CD14-positive monocyte (primary cell): ENCODE data around the gene SIDT1. TPM values are rescaled to one million over a fixed set of nuclear protein-coding genes. Genes with fewer than 3 reads are reported as not detected.

ENCODE experiments used
- DNase-seq, 3 donors: peaks; one replicate each; pipeline ENCODE4 v3.0.0-alpha.2; 2011 to 2022
- H2AFZ ChIP-seq: 2 replicates; pipeline ENCODE4 v1.6.0; 2012; ENCODE audit warnings: mild to moderate bottlenecking, low read depth, low read length, inconsistent platforms; ENCODE audit not compliant: insufficient read depth, poor library complexity, severe bottlenecking
- H3K27ac ChIP-seq, 2 donors: 1 replicate in 1 of 2; 2 replicates in 1 of 2; pipeline ENCODE4 v1.5.1; 2012 to 2013; ENCODE audit warnings: low read length in 2 of 2, control low read depth in 1 of 2, inconsistent platforms in 1 of 2, low read depth in 1 of 2, mild to moderate bottlenecking in 1 of 2
- H3K27me3 ChIP-seq, 2 donors: one replicate each; pipeline versions ENCODE4 v1.6.0 to v1.6.1; 2011 to 2013; ENCODE audit warnings: low read length in 2 of 2; ENCODE audit not compliant: control insufficient read depth in 2 of 2, insufficient read depth in 2 of 2
- H3K36me3 ChIP-seq, 2 donors: replicated peaks in 1 of 2; 1 replicate in 1 of 2; 2 replicates in 1 of 2; pipeline versions ENCODE4 v1.5.1 to v1.6.1; 2012 to 2013; ENCODE audit warnings: low read length in 2 of 2, control low read depth in 1 of 2, inconsistent platforms in 1 of 2, mild to moderate bottlenecking in 1 of 2; ENCODE audit not compliant: insufficient read depth in 2 of 2, control insufficient read depth in 1 of 2
- H3K4me1 ChIP-seq, 2 donors: 1 replicate in 1 of 2; 2 replicates in 1 of 2; pipeline versions ENCODE4 v1.5.1 to v1.6.1; 2012 to 2013; ENCODE audit warnings: low read length in 2 of 2, control low read depth in 1 of 2, inconsistent platforms in 1 of 2, mild to moderate bottlenecking in 1 of 2, moderate library complexity in 1 of 2; ENCODE audit not compliant: insufficient read depth in 2 of 2, control insufficient read depth in 1 of 2
- H3K4me2 ChIP-seq: replicated peaks from 2 replicates; pipeline ENCODE3; 2012; ENCODE audit warnings: low read length, moderate library complexity, mild to moderate bottlenecking; ENCODE audit not compliant: poor library complexity, severe bottlenecking; ENCODE audit errors: extremely low read depth
- H3K4me3 ChIP-seq, 3 experiments: fragments of 200-600 bp in 1 of 3; sonication (generic) in 1 of 3; replicated peaks in 1 of 3; 1 replicate in 2 of 3; 2 replicates in 1 of 3; pipeline ENCODE4 v1.5.1; 2011 to 2013; ENCODE audit warnings: low read length in 3 of 3, mild to moderate bottlenecking in 3 of 3, control low read depth in 2 of 3, low read depth in 2 of 3, inconsistent platforms in 1 of 3, moderate library complexity in 1 of 3
- H3K79me2 ChIP-seq: 2 replicates; pipeline ENCODE4 v1.6.0; 2012; ENCODE audit warnings: mild to moderate bottlenecking, control low read depth, inconsistent platforms, low read length, moderate library complexity; ENCODE audit not compliant: insufficient read depth
- H3K9ac ChIP-seq: 2 replicates; pipeline ENCODE4 v1.6.0; 2017; ENCODE audit warnings: low read length, mild to moderate bottlenecking; ENCODE audit not compliant: insufficient read depth, poor library complexity, severe bottlenecking
- H3K9me3 ChIP-seq, 2 donors: replicated peaks in 1 of 2; 1 replicate in 1 of 2; 2 replicates in 1 of 2; pipeline versions ENCODE4 v1.5.1 to v1.6.1; 2012 to 2013; ENCODE audit warnings: low read length in 2 of 2, control low read depth in 1 of 2; ENCODE audit not compliant: control insufficient read depth in 1 of 2, insufficient read depth in 1 of 2
- H4K20me1 ChIP-seq: 2 replicates; pipeline ENCODE4 v1.6.0; 2012; ENCODE audit warnings: mild to moderate bottlenecking, low read length, control low read depth, moderate library complexity; ENCODE audit not compliant: insufficient read depth
- H3K27ac Mint-ChIP-seq, 7 donors: one replicate each; pipeline ENCODE4 v1.8.0; 2020; ENCODE audit warnings: mild to moderate bottlenecking in 7 of 7, mixed read lengths in 7 of 7, moderate library complexity in 6 of 7, inconsistent platforms in 2 of 7
- H3K27me3 Mint-ChIP-seq, 3 donors: one replicate each; pipeline ENCODE4 v1.8.0; 2021 to 2022; ENCODE audit warnings: low read depth in 3 of 3, mild to moderate bottlenecking in 3 of 3, mixed read lengths in 3 of 3, moderate library complexity in 3 of 3, inconsistent platforms in 1 of 3
- H3K36me3 Mint-ChIP-seq, 2 donors: one replicate each; pipeline ENCODE4 v1.8.0; 2020; ENCODE audit warnings: mixed read lengths in 2 of 2, inconsistent platforms in 1 of 2, mild to moderate bottlenecking in 1 of 2
- H3K4me1 Mint-ChIP-seq: one replicate; pipeline ENCODE4 v1.8.0; 2020; ENCODE audit warnings: mild to moderate bottlenecking, mixed read lengths
- H3K4me3 Mint-ChIP-seq, 2 donors: one replicate each; pipeline ENCODE4 v1.8.0; 2020; ENCODE audit warnings: mild to moderate bottlenecking in 2 of 2, mixed read lengths in 2 of 2, moderate library complexity in 1 of 2
- H3K9me3 Mint-ChIP-seq, 7 donors: one replicate each; pipeline ENCODE4 v1.8.0; 2020 to 2022; ENCODE audit warnings: mixed read lengths in 7 of 7, mild to moderate bottlenecking in 6 of 7, moderate library complexity in 6 of 7, inconsistent platforms in 2 of 7
- CTCF ChIP-seq: fragments of 200-600 bp; IDR thresholded peaks from one replicate; pipeline ENCODE4 v1.8.0; 2022; ENCODE audit warnings: antibody characterized with exemption, mild to moderate bottlenecking
- WGBS: methylation state at CpG from one replicate; pipeline ENCODE4 v1.1.5; 2013; ENCODE audit warnings: missing lambda C conversion rate; ENCODE audit not compliant: insufficient coverage; 5-methylcytosine and 5-hydroxymethylcytosine counted together
- intact Hi-C, 2 donors: fragments of 100-400 bp; cut with micrococcal nuclease; formaldehyde crosslinking; loops; one replicate each; pipeline versions ENCODE4 v1.15.0 to v1.15.1; 2023
- polyA plus RNA-seq, 3 donors: library from polyadenylated mRNA; depleted of rRNA in 1 of 3; unstranded in 2 of 3; stranded (reverse) in 1 of 3; fragments of 300-500 nt in 2 of 3; fragments of >200 nt in 1 of 3; fragmentation: Illumina TruSeq in 2 of 3; gene quantifications; 1 replicate in 2 of 3; 2 replicates in 1 of 3; pipeline ENCODE4 v1.2.3, GENCODE V29; 2012 to 2021

Gene SIDT1
- polyA plus RNA-seq, 3 donors: 3.2 to 7.1 (median 4.0) TPM

DNA sequence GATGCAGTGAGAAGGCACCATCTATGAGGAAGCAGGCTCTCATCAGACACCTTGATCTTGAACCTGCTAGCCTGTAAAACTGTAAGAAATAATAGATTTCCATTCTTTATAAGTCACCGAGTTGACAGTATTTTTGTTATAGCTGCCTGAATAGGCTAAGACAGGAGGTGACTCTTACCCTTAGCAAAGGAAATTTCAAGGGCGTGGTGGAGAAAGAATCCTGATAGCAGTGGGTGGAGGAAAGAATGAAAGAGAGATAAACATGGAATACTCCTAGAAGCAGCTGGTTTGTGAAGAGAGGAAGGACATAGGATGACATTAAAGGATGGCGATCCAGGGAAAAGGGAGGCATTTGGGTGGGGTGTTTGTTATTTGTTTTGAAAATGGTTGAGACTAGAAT lies 41.4 kb downstream of the SIDT1 start:
- Histone ChIP-seq H4K20me1 (no peaks in the 10 kb centered on the region), H3K27me3 (no peaks in the 10 kb centered on the region), H3K9me3 (no peaks in the 10 kb centered on the region), H2AFZ (no peak overlapping the region), H3K4me3 (no peak overlapping the region), H3K4me1 (no peaks in the 10 kb centered on the region), H3K79me2 (no peaks in the 10 kb centered on the region), H3K27ac (no peak overlapping the region), H3K9ac (no peak overlapping the region), H3K36me3 (no peaks in the 10 kb centered on the region), H3K4me2 (no peak overlapping the region)
- Mint-ChIP-seq H3K27ac (no peak overlapping the region), H3K9me3 (no peaks in the 10 kb centered on the region), H3K36me3 (no peaks in the 10 kb centered on the region), H3K4me3 (no peak overlapping the region), H3K4me1 (peaks cover 4% of the 10 kb centered on the region), H3K27me3 (peaks cover 0 to 2% (median 0%) of the 10 kb centered on the region in 3 donors)
- intact Hi-C loops: loop anchor here (10.0 kb wide), 2 partner anchors 79 to 519 kb away; no protein-coding TSS in a partner anchor
- no peak for DNase-seq
- WGBS: 100% methylated on average over 1 of the region's 3 CpGs
- TF ChIP-seq CTCF: no peak

GRCh38 chr3:113574213-113574612 lies 41.9 kb downstream of the SIDT1 start:
- no peak for TF ChIP-seq CTCF
- Mint-ChIP-seq H3K27ac (no peak overlapping the region), H3K9me3 (no peaks in the 10 kb centered on the region), H3K4me1 (peaks cover 4% of the 10 kb centered on the region), H3K4me3 (no peak overlapping the region), H3K36me3 (no peaks in the 10 kb centered on the region), H3K27me3 (peaks cover 0 to 2% (median 0%) of the 10 kb centered on the region in 3 donors)
- H3K9me3 ChIP-seq: no peaks in the 10 kb centered on the region
- H3K79me2 ChIP-seq: no peaks in the 10 kb centered on the region
- no peaks in the 10 kb centered on the region for H3K4me1 ChIP-seq
- no peak overlapping the region for H3K9ac ChIP-seq
- no peak overlapping the region for H3K4me2 ChIP-seq
- H2AFZ ChIP-seq: no peak overlapping the region
- no peak overlapping the region for H3K27ac ChIP-seq
- H3K27me3 ChIP-seq: no peaks in the 10 kb centered on the region
- WGBS: 71% methylated on average over 2 of the region's 2 CpGs
- intact Hi-C loops: loop anchor here (10.0 kb wide), 2 partner anchors 79 to 519 kb away; no protein-coding TSS in a partner anchor
- no peaks in the 10 kb centered on the region for H3K36me3 ChIP-seq
- H4K20me1 ChIP-seq: no peaks in the 10 kb centered on the region
- no peak for DNase-seq
- no peak overlapping the region for H3K4me3 ChIP-seq
